A549 (cell line): ENCODE data around the gene CCL19. TPM values are rescaled to one million over a fixed set of nuclear protein-coding genes. Genes with fewer than 3 reads are reported as not detected.

ENCODE experiments used
- ATAC-seq, 2 experiments: fragments of 200-7000 bp in 1 of 2; fragments of >200 bp in 1 of 2; cut with Nextera tagmentation in 1 of 2; cut with Tn5 transposase in 1 of 2; 3 replicates each; pipeline versions ENCODE4 v1.8.0 to v1.9.1; 2018 to 2020; ENCODE audit warnings: mild to moderate bottlenecking in 1 of 2, moderate library complexity in 1 of 2
- CTCF ChIA-PET: fragments of 300-600 bp; sonication (Branson Sonifier 250); formaldehyde crosslinking; extraction: SDS; loops from one replicate; lab custom pipeline; 2021; ENCODE audit warnings: antibody characterized with exemption, inconsistent platforms; lab: Yijun Ruan, JAX
- POLR2A ChIA-PET: fragments of 350-600 bp; formaldehyde crosslinking; extraction: SDS; loops from one replicate; lab custom pipeline; 2021; ENCODE audit warnings: antibody characterized with exemption, inconsistent platforms; lab: Yijun Ruan, JAX
- DNase-seq, 2 experiments: peaks; one replicate each; pipeline versions ENCODE4 v3.0.0 to v3.0.0-alpha.2; 2011 to 2016; ENCODE audit warnings: low read depth in 1 of 2, low spot score in 1 of 2
- FAIRE-seq: peaks from 2 replicates; lab custom pipeline; 2011; peaks lifted over from hg19 to GRCh38; lab: Jason Lieb, UNC
- H3K27ac ChIP-seq, 2 experiments: fragments of >200 bp; sonication (Bioruptor Twin); formaldehyde crosslinking; 3 replicates each; pipeline ENCODE4 v1.5.1; 2016 to 2017
- H3K4me1 ChIP-seq: fragments of >200 bp; sonication (Bioruptor Twin); formaldehyde crosslinking; 3 replicates; pipeline ENCODE4 v1.6.1; 2016
- H3K4me2 ChIP-seq: fragments of >200 bp; sonication (Bioruptor Twin); formaldehyde crosslinking; 3 replicates; pipeline ENCODE4 v1.6.1; 2016
- H3K4me3 ChIP-seq: fragments of >200 bp; sonication (Bioruptor Twin); formaldehyde crosslinking; 3 replicates; pipeline ENCODE4 v1.5.1; 2016
- H3K9me3 ChIP-seq: fragments of >200 bp; sonication (Bioruptor Twin); formaldehyde crosslinking; 3 replicates; pipeline ENCODE4 v1.6.1; 2016
- CBX2 ChIP-seq: fragments of 200-600 bp; sonication (generic); IDR thresholded peaks from 2 replicates; pipeline ENCODE4 v1.6.1; 2016; ENCODE audit warnings: low read depth, mild to moderate bottlenecking, borderline replicate concordance
- CBX8 ChIP-seq: fragments of 200-600 bp; sonication (generic); IDR thresholded peaks from 2 replicates; pipeline ENCODE4 v1.6.1; 2016
- CEBPB ChIP-seq, 2 experiments: fragments of >200 bp in 1 of 2; sonication (Bioruptor Twin) in 1 of 2; formaldehyde crosslinking in 1 of 2; IDR thresholded peaks; 2 replicates each; pipeline ENCODE4 v1.6.1; 2012 to 2016
- CHD2 ChIP-seq: fragments of 150-350 bp; IDR thresholded peaks from 2 replicates; pipeline ENCODE4 v1.6.1; 2014; ENCODE audit warnings: low read length; ENCODE audit not compliant: partially characterized antibody
- EHF ChIP-seq: fragments of 250-450 bp; sonication (Bioruptor Pico); IDR thresholded peaks from 2 replicates; pipeline ENCODE4 v1.5.0; 2020; ENCODE audit warnings: mild to moderate bottlenecking
- EP300 ChIP-seq, 2 experiments: fragments of >200 bp; sonication (Bioruptor Twin); formaldehyde crosslinking; IDR thresholded peaks; 2 replicates in 1 of 2; 3 replicates in 1 of 2; pipeline ENCODE4 v1.6.1; 2016 to 2017
- FOSL2 ChIP-seq, 2 experiments: fragments of 450-650 bp in 1 of 2; fragments of >200 bp in 1 of 2; sonication (Bioruptor Twin) in 1 of 2; formaldehyde crosslinking; IDR thresholded peaks; 2 replicates each; pipeline versions ENCODE4 v1.5.0 to v1.6.1; 2016 to 2020; ENCODE audit warnings: mild to moderate bottlenecking in 1 of 2, moderate library complexity in 1 of 2
- GATA3 ChIP-seq: IDR thresholded peaks from 2 replicates; pipeline ENCODE4 v1.6.1; 2012; ENCODE audit warnings: borderline replicate concordance
- JUN ChIP-seq, 2 experiments: fragments of >200 bp; sonication (Bioruptor Twin); formaldehyde crosslinking; IDR thresholded peaks; 2 replicates in 1 of 2; 3 replicates in 1 of 2; pipeline ENCODE4 v1.6.1; 2016 to 2017
- MAFK ChIP-seq: fragments of 450-650 bp; IDR thresholded peaks from 2 replicates; pipeline ENCODE4 v1.6.1; 2014; ENCODE audit not compliant: partially characterized antibody
- PHF8 ChIP-seq: fragments of 200-600 bp; sonication (generic); IDR thresholded peaks from 2 replicates; pipeline ENCODE4 v1.6.1; 2016; ENCODE audit warnings: low read depth, mild to moderate bottlenecking, antibody characterized with exemption, moderate library complexity, borderline replicate concordance
- POLR2A ChIP-seq: IDR thresholded peaks from 2 replicates; pipeline ENCODE4 v1.6.1; 2012; ENCODE audit warnings: mild to moderate bottlenecking, low read length
- RARB ChIP-seq: fragments of 250-450 bp; sonication (Bioruptor Pico); IDR thresholded peaks from 2 replicates; pipeline ENCODE4 v1.8.0; 2021; ENCODE audit warnings: mild to moderate bottlenecking, moderate library complexity
- TFCP2L1 ChIP-seq: fragments of 250-450 bp; sonication (Bioruptor Pico); IDR thresholded peaks from 2 replicates; pipeline ENCODE4 v1.5.0; 2021; ENCODE audit warnings: mild to moderate bottlenecking
- TP53 ChIP-seq: fragments of 250-450 bp; sonication (Bioruptor Pico); IDR thresholded peaks from 2 replicates; pipeline ENCODE4 v1.5.0; 2021; ENCODE audit warnings: mild to moderate bottlenecking, moderate library complexity
- ZSCAN20 ChIP-seq: fragments of 250-450 bp; sonication (Bioruptor Pico); IDR thresholded peaks from 2 replicates; pipeline ENCODE4 v1.8.0; 2022; ENCODE audit warnings: mild to moderate bottlenecking, moderate library complexity
- WGBS: methylation state at CpG from one replicate; pipeline ENCODE4 v1.1.6; 2017; ENCODE audit errors: missing lambda C conversion rate; 5-methylcytosine and 5-hydroxymethylcytosine counted together
- polyA plus RNA-seq, 4 experiments: library from polyadenylated mRNA; depleted of rRNA in 3 of 4; stranded (reverse); fragments of >200 nt; fragmentation: RNase III in 1 of 4; extraction: RNeasy Plus Mini Kit Qiagen cat#74134 plus additional on column Dnase treatment in 1 of 4; gene quantifications; 2 replicates in 3 of 4; 3 replicates in 1 of 4; pipeline ENCODE4 v1.2.3, GENCODE V29; 2011 to 2017
- TF ChIP-seq, protein P1 (sequence below): fragments of >200 bp; sonication (Bioruptor Twin); formaldehyde crosslinking; IDR thresholded peaks from 3 replicates; pipeline ENCODE4 v1.6.1; 2016
- TF ChIP-seq, protein P2 (sequence below): fragments of >200 bp; sonication (Bioruptor Twin); formaldehyde crosslinking; IDR thresholded peaks from 3 replicates; pipeline ENCODE4 v1.5.1; 2016
- TF ChIP-seq, protein P3 (sequence below): IDR thresholded peaks from 2 replicates; pipeline ENCODE4 v1.6.1; 2012
- TF ChIP-seq, protein P4 (sequence below): IDR thresholded peaks from 2 replicates; pipeline ENCODE4 v1.6.1; 2012; ENCODE audit warnings: low read depth, borderline replicate concordance
- TF ChIP-seq, protein P5 (sequence below): fragments of 250-450 bp; sonication (Bioruptor Pico); IDR thresholded peaks from 2 replicates; pipeline ENCODE4 v1.5.0; 2021; ENCODE audit warnings: mild to moderate bottlenecking, moderate library complexity, borderline replicate concordance

The CCL19 gene
- polyA plus RNA-seq, 2 of the 4 experiments (the other 2 are of a cell fraction) = not detected

DNA sequence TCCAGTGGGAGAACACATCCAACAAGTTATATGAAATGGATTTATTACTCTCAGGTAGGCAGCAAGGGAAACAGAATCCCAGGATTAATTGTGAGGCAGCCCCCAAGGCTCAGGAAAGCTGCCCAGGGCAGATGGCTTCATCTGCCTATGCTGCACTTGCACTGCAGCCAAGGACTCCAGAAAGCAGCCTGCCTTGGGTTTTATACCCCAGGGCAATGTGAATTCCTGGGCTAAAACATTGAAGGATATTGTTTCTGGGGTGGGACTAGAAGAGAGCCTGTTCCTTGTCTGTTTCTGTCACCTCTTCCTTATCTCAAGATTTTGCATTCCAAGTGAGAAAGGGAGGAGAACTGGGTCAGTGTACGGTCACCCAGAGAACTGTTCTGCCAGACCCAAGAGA lies 19.8 kb downstream of the CCL19 start:
- Histone ChIP-seq H3K4me1 (no peaks in the 10 kb centered on the region), H3K9me3 (0 out of 3 replicates have a peak, but pooled peaks cover 4% of the 10 kb centered on the region), H3K4me3 (no peak overlapping the region), H3K4me2 (no peak overlapping the region), H3K27ac (no peak overlapping the region)
- WGBS = 86% methylated on average over 1 of the region's 1 CpG
- ATAC-seq = no peak
- DNase-seq = no peak
- ChIA-PET POLR2A (no interaction called here), CTCF (interaction anchor here (0.6 to 3.8 kb wide), 4 partner anchors 10 to 974 kb away, joined by 3 to 23 read pairs (median 8); no protein-coding TSS in a partner anchor)
- FAIRE-seq = no peak
- TF ChIP-seq CBX2 (no peak), TP53 (no peak), CBX8 (no peak), GATA3 (no peak), EP300 (IDR thresholded peaks at IDR 0.05) (no peak), EHF (CRISPR knock-in tag) (no peak), POLR2A (no peak), TFCP2L1 (CRISPR knock-in tag) (no peak), MAFK (no peak), JUN (IDR thresholded peaks at IDR 0.05) (no peak)
- TF ChIP-seq, protein P1, sequence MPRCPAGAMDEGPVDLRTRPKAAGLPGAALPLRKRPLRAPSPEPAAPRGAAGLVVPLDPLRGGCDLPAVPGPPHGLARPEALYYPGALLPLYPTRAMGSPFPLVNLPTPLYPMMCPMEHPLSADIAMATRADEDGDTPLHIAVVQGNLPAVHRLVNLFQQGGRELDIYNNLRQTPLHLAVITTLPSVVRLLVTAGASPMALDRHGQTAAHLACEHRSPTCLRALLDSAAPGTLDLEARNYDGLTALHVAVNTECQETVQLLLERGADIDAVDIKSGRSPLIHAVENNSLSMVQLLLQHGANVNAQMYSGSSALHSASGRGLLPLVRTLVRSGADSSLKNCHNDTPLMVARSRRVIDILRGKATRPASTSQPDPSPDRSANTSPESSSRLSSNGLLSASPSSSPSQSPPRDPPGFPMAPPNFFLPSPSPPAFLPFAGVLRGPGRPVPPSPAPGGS = no peak
- TF ChIP-seq, protein P2, sequence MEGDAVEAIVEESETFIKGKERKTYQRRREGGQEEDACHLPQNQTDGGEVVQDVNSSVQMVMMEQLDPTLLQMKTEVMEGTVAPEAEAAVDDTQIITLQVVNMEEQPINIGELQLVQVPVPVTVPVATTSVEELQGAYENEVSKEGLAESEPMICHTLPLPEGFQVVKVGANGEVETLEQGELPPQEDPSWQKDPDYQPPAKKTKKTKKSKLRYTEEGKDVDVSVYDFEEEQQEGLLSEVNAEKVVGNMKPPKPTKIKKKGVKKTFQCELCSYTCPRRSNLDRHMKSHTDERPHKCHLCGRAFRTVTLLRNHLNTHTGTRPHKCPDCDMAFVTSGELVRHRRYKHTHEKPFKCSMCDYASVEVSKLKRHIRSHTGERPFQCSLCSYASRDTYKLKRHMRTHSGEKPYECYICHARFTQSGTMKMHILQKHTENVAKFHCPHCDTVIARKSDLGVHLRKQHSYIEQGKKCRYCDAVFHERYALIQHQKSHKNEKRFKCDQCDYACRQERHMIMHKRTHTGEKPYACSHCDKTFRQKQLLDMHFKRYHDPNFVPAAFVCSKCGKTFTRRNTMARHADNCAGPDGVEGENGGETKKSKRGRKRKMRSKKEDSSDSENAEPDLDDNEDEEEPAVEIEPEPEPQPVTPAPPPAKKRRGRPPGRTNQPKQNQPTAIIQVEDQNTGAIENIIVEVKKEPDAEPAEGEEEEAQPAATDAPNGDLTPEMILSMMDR = no peak
- TF ChIP-seq, protein P3, sequence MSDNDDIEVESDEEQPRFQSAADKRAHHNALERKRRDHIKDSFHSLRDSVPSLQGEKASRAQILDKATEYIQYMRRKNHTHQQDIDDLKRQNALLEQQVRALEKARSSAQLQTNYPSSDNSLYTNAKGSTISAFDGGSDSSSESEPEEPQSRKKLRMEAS = no peak
- TF ChIP-seq, protein P4, sequence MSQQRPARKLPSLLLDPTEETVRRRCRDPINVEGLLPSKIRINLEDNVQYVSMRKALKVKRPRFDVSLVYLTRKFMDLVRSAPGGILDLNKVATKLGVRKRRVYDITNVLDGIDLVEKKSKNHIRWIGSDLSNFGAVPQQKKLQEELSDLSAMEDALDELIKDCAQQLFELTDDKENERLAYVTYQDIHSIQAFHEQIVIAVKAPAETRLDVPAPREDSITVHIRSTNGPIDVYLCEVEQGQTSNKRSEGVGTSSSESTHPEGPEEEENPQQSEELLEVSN = no peak

DNA sequence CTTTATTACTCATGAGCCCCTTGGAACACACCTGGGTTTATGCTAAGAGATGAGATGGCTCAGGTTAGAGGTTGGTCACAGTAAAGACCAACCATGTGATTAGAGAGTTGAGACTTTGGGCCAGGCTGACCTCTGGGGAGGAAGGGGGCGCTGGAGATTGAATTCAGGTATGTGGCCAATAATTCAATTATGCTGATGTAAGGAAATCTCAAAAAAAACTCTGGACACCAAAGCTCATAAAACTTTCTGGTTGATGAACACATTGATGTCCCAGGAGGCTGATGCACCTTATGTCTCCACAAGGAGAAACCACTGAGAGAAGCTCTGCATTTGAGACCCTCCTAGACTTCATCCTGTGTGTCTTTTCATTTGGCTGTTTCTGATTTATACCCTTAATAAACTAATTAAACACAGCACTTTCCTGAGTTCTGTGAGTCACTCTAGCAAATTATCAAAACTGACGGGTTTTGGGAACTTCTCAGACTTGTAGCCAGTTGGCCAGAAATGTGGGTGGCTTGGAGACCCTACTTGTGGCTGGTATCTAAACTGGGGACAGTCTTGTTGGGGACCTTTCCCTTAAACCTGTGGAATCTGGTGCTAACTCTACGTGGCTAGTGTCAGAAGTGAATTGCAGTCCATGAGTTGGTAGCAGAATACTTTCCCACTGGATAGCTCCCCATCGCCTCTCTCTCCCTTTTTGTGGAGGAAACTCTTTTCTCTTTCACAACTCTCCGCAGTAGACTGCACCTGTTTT lies 21.1 kb downstream of the CCL19 start:
- no peak for DNase-seq
- H3K9me3 ChIP-seq = 0 out of 3 replicates have a peak, but pooled peaks cover 4% of the 10 kb centered on the region
- WGBS = 80% methylated on average over 5 of the region's 5 CpGs
- no peak overlapping the region for H3K4me2 ChIP-seq
- no peak overlapping the region for H3K27ac ChIP-seq
- TF ChIP-seq, protein P1 = no peak
- TF ChIP-seq MAFK = peak; percentile 87
- TF ChIP-seq, all 56 proteins: peak for 1
- POLR2A ChIA-PET = no interaction called here
- Histone ChIP-seq H3K4me1 (peaks cover under 1% of the 10 kb centered on the region; the same call in 2 of the 3 replicates), H3K4me3 (no peak overlapping the region)
- ATAC-seq = no peak
- CTCF ChIA-PET = interaction anchor here (0.8 to 3.8 kb wide), 5 partner anchors 9 to 36 kb away, joined by 3 to 23 read pairs (median 5); no protein-coding TSS in a partner anchor
- FAIRE-seq = no peak

DNA sequence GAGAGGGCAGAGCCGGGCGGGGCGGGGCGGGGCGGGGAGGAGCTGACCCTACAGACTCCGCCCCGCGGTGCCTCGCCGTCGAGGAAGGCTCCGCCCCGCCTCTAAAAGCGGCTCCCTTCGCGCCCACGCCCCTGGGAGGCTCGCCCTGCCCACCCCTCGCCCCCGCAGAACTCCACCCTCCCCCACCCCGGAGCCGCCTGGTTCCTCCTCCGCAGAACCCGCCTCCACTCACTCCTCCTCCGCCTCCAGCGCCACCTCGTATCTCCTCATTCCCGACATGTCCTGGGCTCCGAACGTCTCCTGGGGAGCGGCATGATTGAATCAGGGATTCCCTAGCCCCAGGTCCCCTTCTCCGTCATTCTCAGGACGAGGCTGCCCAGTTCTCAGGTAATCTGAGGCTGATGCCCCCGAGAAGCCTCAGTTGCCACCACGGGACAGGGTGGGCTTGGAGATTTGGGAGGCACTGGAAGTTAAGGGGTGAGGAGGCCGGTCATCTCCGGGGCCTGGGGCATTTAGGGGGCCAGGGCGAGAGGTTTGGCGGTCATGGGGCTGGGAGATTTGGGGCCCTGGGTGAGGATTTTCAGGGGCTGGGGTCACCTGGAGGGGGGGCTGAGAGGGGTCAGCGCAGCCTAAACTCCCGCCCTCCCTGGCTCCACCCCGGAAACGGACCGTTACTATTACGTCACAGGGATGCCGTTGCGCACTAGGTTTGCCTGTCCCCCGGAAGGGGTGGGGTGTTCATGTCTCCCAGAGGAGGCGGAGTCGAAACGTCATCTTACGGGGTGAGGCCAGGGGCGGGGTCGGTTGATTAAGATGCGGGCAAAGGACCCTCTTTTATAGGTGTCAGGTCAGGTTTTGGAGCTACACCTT lies 25.5 kb downstream of the CCL19 start:
- peak overlapping the region; percentile 96 to 97 for H3K27ac ChIP-seq
- POLR2A ChIA-PET = interaction anchor here (0.6 to 1.3 kb wide), 6 partner anchors 14 to 1380 kb away, joined by 3 to 6 read pairs (median 5); partner anchors contain the start of genes GALT and IL11RA
- ATAC-seq (peak; percentile 79 to 86), DNase-seq (peak; percentile 95 to 99), FAIRE-seq (peak; percentile 28)
- under 1% methylated on average over 26 of the region's 55 CpGs for WGBS
- H3K4me1 ChIP-seq = peaks cover 8% of the 10 kb centered on the region
- CTCF ChIA-PET = interaction anchor here (1.2 to 12.1 kb wide), 11 partner anchors 9 to 332 kb away, joined by 3 to 288 read pairs (median 4); partner anchors contain the start of genes GALT, IL11RA and SIGMAR1
- peak overlapping the region; percentile 93 for H3K4me3 ChIP-seq
- H3K9me3 ChIP-seq = 0 out of 3 replicates have a peak, but pooled peaks cover 4% of the 10 kb centered on the region
- H3K4me2 ChIP-seq = peak overlapping the region; percentile 96
- TF ChIP-seq CEBPB (IDR thresholded peaks at IDR 0.05) = peak; percentile 30 to 65; a peak in 3 of 4 replicates
- TF ChIP-seq, protein P5, sequence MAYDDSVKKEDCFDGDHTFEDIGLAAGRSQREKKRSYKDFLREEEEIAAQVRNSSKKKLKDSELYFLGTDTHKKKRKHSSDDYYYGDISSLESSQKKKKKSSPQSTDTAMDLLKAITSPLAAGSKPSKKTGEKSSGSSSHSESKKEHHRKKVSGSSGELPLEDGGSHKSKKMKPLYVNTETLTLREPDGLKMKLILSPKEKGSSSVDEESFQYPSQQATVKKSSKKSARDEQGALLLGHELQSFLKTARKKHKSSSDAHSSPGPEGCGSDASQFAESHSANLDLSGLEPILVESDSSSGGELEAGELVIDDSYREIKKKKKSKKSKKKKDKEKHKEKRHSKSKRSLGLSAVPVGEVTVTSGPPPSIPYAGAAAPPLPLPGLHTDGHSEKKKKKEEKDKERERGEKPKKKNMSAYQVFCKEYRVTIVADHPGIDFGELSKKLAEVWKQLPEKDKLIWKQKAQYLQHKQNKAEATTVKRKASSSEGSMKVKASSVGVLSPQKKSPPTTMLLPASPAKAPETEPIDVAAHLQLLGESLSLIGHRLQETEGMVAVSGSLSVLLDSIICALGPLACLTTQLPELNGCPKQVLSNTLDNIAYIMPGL = peak; percentile 44; the same call in 1 of the 2 replicates
- TF ChIP-seq JUN (IDR thresholded peaks at IDR 0.05) = peak in 1 of 2 experiments; percentile 77; a peak in 3 of 5 replicates
- TF ChIP-seq RARB (CRISPR knock-in tag) = 0 out of 2 replicates have a peak, but pooled peaks have one; percentile 15
- TF ChIP-seq FOSL2 (IDR thresholded peaks at IDR 0.05) = no peak
- TF ChIP-seq FOSL2 (CRISPR knock-in tag; IDR thresholded peaks at IDR 0.05) = 0 out of 2 replicates have a peak, but pooled peaks have one; percentile 1
- TF ChIP-seq POLR2A = peak; percentile 47
- no peak for TF ChIP-seq TP53
- TF ChIP-seq, protein P3 = peak; percentile 3
- TF ChIP-seq CHD2 = peak; percentile 8
- no peak for TF ChIP-seq EHF (CRISPR knock-in tag)
- TF ChIP-seq PHF8 = peak; percentile 85; the same call in 1 of the 2 replicates
- no peak for TF ChIP-seq ZSCAN20 (CRISPR knock-in tag)
